Gastroesophageal sphincter (tissue), 3 donors: ENCODE data around the gene PAXX.

ENCODE experiments used
- CTCF ChIP-seq, 4 experiments: fragments of 200-600 bp in 2 of 4; fragments of 450-650 bp in 2 of 4; sonication (generic) in 1 of 4; IDR thresholded peaks; one replicate each; pipeline ENCODE4 v1.5.1; 2017 to 2019; ENCODE audit warnings: antibody characterized with exemption in 4 of 4, mild to moderate bottlenecking in 2 of 4, moderate library complexity in 2 of 4
- POLR2A ChIP-seq, 2 donors: fragments of 450-650 bp; IDR thresholded peaks; one replicate each; pipeline ENCODE4 v1.6.1; 2017; ENCODE audit warnings: antibody characterized with exemption in 2 of 2, mild to moderate bottlenecking in 2 of 2, moderate library complexity in 1 of 2
- POLR2AphosphoS5 ChIP-seq: sonication (generic); formaldehyde crosslinking; IDR thresholded peaks from one replicate; pipeline ENCODE4 v1.6.1; 2017; ENCODE audit warnings: antibody characterized with exemption

- no peak for TF ChIP-seq POLR2AphosphoS5
- TF ChIP-seq POLR2A (IDR thresholded peaks at IDR 0.05), result no peak
- TF ChIP-seq CTCF (IDR thresholded peaks at IDR 0.05), result no peak
Measured at GRCh38 chr9:137026384-137026783, 34.2 kb downstream of the PAXX start.
